Vagina (tissue), 2 donors: ENCODE results near the gene SLC7A6OS.

Experiments used
- POLR2A ChIP-seq, 2 donors: fragments of 450-650 bp; IDR thresholded peaks; one replicate each; pipeline ENCODE4 v1.6.1; 2017; ENCODE audit warnings: antibody characterized with exemption in 2 of 2, mild to moderate bottlenecking in 2 of 2, moderate library complexity in 2 of 2
- POLR2AphosphoS5 ChIP-seq, 2 donors: sonication (generic); formaldehyde crosslinking; IDR thresholded peaks; one replicate each; pipeline ENCODE4 v1.9.0; 2017; ENCODE audit warnings: antibody characterized with exemption in 2 of 2, mild to moderate bottlenecking in 2 of 2, low read depth in 1 of 2; ENCODE audit not compliant: insufficient read depth in 1 of 2
- TF ChIP-seq, protein P1 (sequence below), 3 experiments: fragments of 450-650 bp in 2 of 3; fragments of 200-600 bp in 1 of 3; sonication (generic) in 1 of 3; IDR thresholded peaks; one replicate each; pipeline ENCODE4 v1.5.1; 2017 to 2019; ENCODE audit warnings: antibody characterized with exemption in 3 of 3, mild to moderate bottlenecking in 2 of 3, moderate library complexity in 2 of 3

DNA sequence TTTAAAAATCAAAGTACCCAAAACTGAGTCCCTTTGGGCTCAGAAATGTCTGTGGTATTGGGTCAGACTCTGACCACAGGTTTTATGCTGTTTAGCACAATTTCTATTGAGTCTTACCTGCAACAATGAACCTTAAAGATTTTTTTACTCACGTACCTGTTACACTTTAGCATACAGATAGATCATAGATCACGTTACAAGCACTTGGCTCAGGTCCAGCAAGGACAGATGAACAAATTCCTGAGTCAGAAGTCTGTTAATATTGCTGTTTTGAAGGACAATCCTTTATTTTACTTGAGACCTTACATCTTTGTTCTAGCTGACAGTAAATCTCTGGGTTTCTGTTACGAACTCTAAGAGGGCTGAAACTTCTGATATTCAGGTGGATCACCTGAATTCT is 12.8 kb downstream of the SLC7A6OS start:
- TF ChIP-seq, protein P1, sequence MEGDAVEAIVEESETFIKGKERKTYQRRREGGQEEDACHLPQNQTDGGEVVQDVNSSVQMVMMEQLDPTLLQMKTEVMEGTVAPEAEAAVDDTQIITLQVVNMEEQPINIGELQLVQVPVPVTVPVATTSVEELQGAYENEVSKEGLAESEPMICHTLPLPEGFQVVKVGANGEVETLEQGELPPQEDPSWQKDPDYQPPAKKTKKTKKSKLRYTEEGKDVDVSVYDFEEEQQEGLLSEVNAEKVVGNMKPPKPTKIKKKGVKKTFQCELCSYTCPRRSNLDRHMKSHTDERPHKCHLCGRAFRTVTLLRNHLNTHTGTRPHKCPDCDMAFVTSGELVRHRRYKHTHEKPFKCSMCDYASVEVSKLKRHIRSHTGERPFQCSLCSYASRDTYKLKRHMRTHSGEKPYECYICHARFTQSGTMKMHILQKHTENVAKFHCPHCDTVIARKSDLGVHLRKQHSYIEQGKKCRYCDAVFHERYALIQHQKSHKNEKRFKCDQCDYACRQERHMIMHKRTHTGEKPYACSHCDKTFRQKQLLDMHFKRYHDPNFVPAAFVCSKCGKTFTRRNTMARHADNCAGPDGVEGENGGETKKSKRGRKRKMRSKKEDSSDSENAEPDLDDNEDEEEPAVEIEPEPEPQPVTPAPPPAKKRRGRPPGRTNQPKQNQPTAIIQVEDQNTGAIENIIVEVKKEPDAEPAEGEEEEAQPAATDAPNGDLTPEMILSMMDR (IDR thresholded peaks at IDR 0.05): no peak
- TF ChIP-seq POLR2A (IDR thresholded peaks at IDR 0.05) (no peak), POLR2AphosphoS5 (IDR thresholded peaks at IDR 0.05; ENCODE audit: insufficient read depth in 1 of 2, low read depth in 1 of 2) (no peak)
